Esophagus muscularis mucosa (tissue), 4 donors: ENCODE results near the gene ZNRF2. TPM values are rescaled to one million over a fixed set of nuclear protein-coding genes. Genes with fewer than 3 reads are reported as not detected.

ENCODE experiments used
- DNase-seq: peaks from one replicate; pipeline ENCODE4 v3.0.0-alpha.2; 2017; ENCODE audit errors: extremely low spot score
- H3K27ac ChIP-seq, 4 donors: fragments of 200-600 bp; sonication (generic); replicated peaks in 1 of 4; 1 replicate in 3 of 4; 2 replicates in 1 of 4; pipeline ENCODE4 v1.5.1; 2016 to 2019; ENCODE audit warnings: mild to moderate bottlenecking in 1 of 4
- H3K27me3 ChIP-seq, 4 donors: fragments of 200-600 bp; sonication (generic); one replicate each; pipeline versions ENCODE4 v1.5.1 to v1.6.0; 2016 to 2019
- H3K36me3 ChIP-seq, 4 donors: fragments of 200-600 bp; sonication (generic); one replicate each; pipeline ENCODE4 v1.5.1; 2016 to 2019
- H3K4me1 ChIP-seq, 4 donors: fragments of 200-600 bp; sonication (generic); one replicate each; pipeline ENCODE4 v1.5.1; 2016 to 2019
- H3K4me3 ChIP-seq, 4 donors: fragments of 200-600 bp; sonication (generic); 1 replicate in 2 of 4; 2 replicates in 2 of 4; pipeline ENCODE4 v1.5.1; 2016 to 2019; ENCODE audit warnings: mild to moderate bottlenecking in 4 of 4, moderate library complexity in 1 of 4
- H3K9me3 ChIP-seq, 4 donors: fragments of 200-600 bp; sonication (generic); 1 replicate in 3 of 4; 2 replicates in 1 of 4; pipeline ENCODE4 v1.5.1; 2016 to 2019
- CTCF ChIP-seq, 3 experiments: fragments of 200-600 bp in 2 of 3; fragments of 450-650 bp in 1 of 3; sonication (generic) in 2 of 3; IDR thresholded peaks; one replicate each; pipeline ENCODE4 v1.5.1; 2017 to 2019; ENCODE audit warnings: antibody characterized with exemption in 3 of 3, mild to moderate bottlenecking in 2 of 3, moderate library complexity in 1 of 3
- EP300 ChIP-seq: sonication (generic); formaldehyde crosslinking; IDR thresholded peaks from one replicate; pipeline ENCODE4 v1.6.1; 2017; ENCODE audit warnings: antibody characterized with exemption
- POLR2A ChIP-seq: fragments of 450-650 bp; IDR thresholded peaks from one replicate; pipeline ENCODE4 v1.6.1; 2017; ENCODE audit warnings: antibody characterized with exemption, moderate library complexity, mild to moderate bottlenecking, low read depth
- POLR2AphosphoS5 ChIP-seq, 2 donors: sonication (generic); formaldehyde crosslinking; IDR thresholded peaks; one replicate each; pipeline ENCODE4 v1.6.1; 2017; ENCODE audit warnings: antibody characterized with exemption in 2 of 2
- WGBS: methylation state at CpG from one replicate; pipeline ENCODE4 v1.1.5; 2018; 5-methylcytosine and 5-hydroxymethylcytosine counted together
- intact Hi-C: fragments of 100-400 bp; cut with DNase I; formaldehyde crosslinking; loops from one replicate; pipeline ENCODE4 v1.15.1; 2023
- total RNA-seq, 4 donors: library from RNA; depleted of rRNA; stranded (reverse); fragments of >200 nt; gene quantifications; one replicate each; pipeline versions ENCODE4 v1.1.0 to v1.2.1, GENCODE V29; 2016

The ZNRF2 gene
- total RNA-seq, result 10 to 100 TPM; 16.9 to 23.5 (median 20.2) TPM

DNA sequence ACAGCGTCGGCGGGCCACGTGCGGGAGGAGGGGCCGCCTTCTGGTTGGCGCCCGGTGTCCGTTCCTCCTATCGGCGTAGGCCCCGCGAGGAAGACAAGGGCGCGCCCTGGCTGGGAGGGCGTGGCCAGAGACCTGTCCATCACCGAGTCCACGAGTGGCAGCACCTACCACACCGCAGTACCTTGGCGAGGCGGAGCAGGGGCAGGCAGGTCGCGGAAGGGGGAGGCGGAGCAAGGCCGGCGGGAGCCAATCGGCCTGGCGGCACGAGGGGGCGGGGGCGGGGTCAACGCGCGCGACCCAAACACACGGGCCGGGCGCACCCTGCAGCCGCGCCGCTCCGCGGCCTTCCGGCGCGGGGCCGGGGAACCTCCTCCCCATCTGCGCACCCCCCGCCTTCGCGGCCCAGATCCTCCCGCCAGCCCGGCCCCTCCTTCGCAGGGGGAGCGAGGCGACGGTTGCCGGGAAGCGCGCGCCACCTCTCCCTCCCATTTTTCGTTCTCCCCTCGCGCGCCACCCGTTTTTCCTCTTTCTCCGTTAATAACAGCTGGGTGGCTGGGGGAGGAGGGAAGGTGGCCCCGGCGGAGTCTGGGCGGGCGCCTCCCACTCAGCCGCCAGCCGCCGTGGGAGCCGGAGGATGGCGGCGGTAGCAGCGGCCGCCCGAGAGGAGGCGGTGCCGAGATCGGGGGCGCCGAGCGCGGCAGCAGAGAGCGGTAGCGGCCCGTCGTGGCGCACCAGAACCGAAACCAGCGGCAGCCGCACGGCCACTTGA lies at the start of gene ZNRF2:
ZNRF2 (plus strand) TSS at position 300 of the 769 bp plus-strand sequence. CDS start 761 bp downstream, outside the sequence.
- intact Hi-C loops, result loop anchor here (10.0 kb wide), 1 partner anchor 190 kb away; the partner anchor contains the start of gene NOD1
- no peaks in the 10 kb centered on the region for H3K9me3 ChIP-seq
- DNase-seq, result peak; percentile 100
- peaks cover 20 to 40% (median 36%) of the 10 kb centered on the region in 4 donors for H3K4me1 ChIP-seq
- H3K36me3 ChIP-seq, result no peaks in the 10 kb centered on the region
- H3K27me3 ChIP-seq, result no peaks in the 10 kb centered on the region
- WGBS, result 0% methylated on average over 51 of the region's 96 CpGs
- TF ChIP-seq POLR2A (peak; percentile 68), CTCF (IDR thresholded peaks at IDR 0.05) (peak; percentile 44 to 63 (median 50)), POLR2AphosphoS5 (IDR thresholded peaks at IDR 0.05) (peak; percentile 82 to 88), EP300 (no peak)
- peak within 1 kb of the TSS; percentile 78 to 91 (median 84) for H3K4me3 ChIP-seq
- H3K27ac ChIP-seq, result peak within 1 kb of the TSS; percentile 96 to 100 (median 99)

GRCh38 chr7:30237271-30237695 lies 47.1 kb upstream of the ZNRF2 start:
- no peak for TF ChIP-seq POLR2A
- TF ChIP-seq POLR2AphosphoS5 (IDR thresholded peaks at IDR 0.05), result no peak
- Histone ChIP-seq H3K36me3 (no peaks in the 10 kb centered on the region), H3K27ac (no peak overlapping the region), H3K27me3 (no peaks in the 10 kb centered on the region), H3K9me3 (no peaks in the 10 kb centered on the region), H3K4me1 (peaks cover 17 to 22% (median 20%) of the 10 kb centered on the region in 4 donors), H3K4me3 (no peak overlapping the region)
- intact Hi-C loops, result no loop called here
- no peak for DNase-seq
- WGBS, result 80% methylated on average over 1 of the region's 1 CpG

DNA sequence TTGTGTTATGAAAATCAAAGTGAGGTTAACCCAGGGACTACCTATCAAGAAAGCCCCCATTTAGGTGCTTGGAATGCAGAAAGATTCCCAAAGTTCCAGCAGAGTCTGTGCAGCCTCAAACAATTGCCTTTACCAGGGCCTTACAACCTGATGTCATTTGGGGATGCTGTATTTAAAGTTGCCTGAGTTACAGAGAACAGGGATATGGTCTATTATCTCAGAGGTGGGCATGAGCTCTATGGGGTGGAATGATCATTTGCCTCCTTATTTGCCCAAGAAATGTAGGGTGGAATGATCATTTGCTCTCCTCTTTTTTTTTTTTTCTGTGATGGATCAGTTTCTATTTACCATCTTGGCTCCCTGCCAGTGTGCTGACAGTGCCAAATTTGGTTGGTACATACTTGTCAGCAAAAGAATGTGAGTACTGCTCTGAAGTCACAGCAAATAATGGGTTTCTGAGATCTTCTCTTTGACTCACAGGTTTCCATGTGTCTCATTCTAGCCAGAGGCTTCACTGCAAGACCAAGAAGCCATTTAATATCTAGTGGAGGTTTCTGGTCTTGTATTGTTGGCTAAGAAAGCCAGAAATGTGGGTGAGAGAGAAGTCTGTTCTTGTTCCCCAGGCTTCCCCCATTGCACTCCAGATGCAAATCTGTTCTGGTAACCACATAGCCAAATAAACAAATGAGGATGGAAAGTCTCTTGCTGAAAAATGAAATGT lies 45.5 kb upstream of the ZNRF2 start:
- Histone ChIP-seq H3K4me3 (no peak overlapping the region), H3K36me3 (no peaks in the 10 kb centered on the region), H3K9me3 (no peaks in the 10 kb centered on the region), H3K4me1 (peaks cover 17 to 22% (median 20%) of the 10 kb centered on the region in 4 donors), H3K27me3 (no peaks in the 10 kb centered on the region), H3K27ac (peak overlapping the region; percentile 21 to 54 (median 38))
- no peak for TF ChIP-seq CTCF (IDR thresholded peaks at IDR 0.05)
- TF ChIP-seq POLR2AphosphoS5 (IDR thresholded peaks at IDR 0.05), result peak in 1 of 2 donors; percentile 32
- DNase-seq, result peak; percentile 91
- intact Hi-C loops, result no loop called here

GRCh38 chr7:30240106-30240800 lies 44.1 kb upstream of the ZNRF2 start:
- DNase-seq, result peak; percentile 42
- no peak for TF ChIP-seq POLR2AphosphoS5 (IDR thresholded peaks at IDR 0.05)
- no peak for TF ChIP-seq POLR2A
- TF ChIP-seq CTCF (IDR thresholded peaks at IDR 0.05), result no peak
- TF ChIP-seq EP300, result no peak
- no peak overlapping the region for H3K27ac ChIP-seq
- H3K4me1 ChIP-seq, result peaks cover 17 to 22% (median 20%) of the 10 kb centered on the region in 4 donors
- no peak overlapping the region for H3K4me3 ChIP-seq
- H3K36me3 ChIP-seq, result no peaks in the 10 kb centered on the region
- 76% methylated on average over 6 of the region's 6 CpGs for WGBS
- H3K27me3 ChIP-seq, result no peaks in the 10 kb centered on the region
- H3K9me3 ChIP-seq, result no peaks in the 10 kb centered on the region
- intact Hi-C loops, result no loop called here

- H3K27ac ChIP-seq, result no peak overlapping the region
- TF ChIP-seq CTCF (IDR thresholded peaks at IDR 0.05) (no peak), POLR2A (no peak), POLR2AphosphoS5 (IDR thresholded peaks at IDR 0.05) (no peak), EP300 (no peak)
- no peak overlapping the region for H3K4me3 ChIP-seq
- 100% methylated on average over 2 of the region's 2 CpGs for WGBS
- H3K4me1 ChIP-seq, result peaks cover 17 to 27% (median 20%) of the 10 kb centered on the region in 4 donors
- H3K27me3 ChIP-seq, result no peaks in the 10 kb centered on the region
- no peak for DNase-seq
- intact Hi-C loops, result no loop called here
- no peaks in the 10 kb centered on the region for H3K9me3 ChIP-seq
- H3K36me3 ChIP-seq, result no peaks in the 10 kb centered on the region
Observed at GRCh38 chr7:30241767-30242166, 42.6 kb upstream of the ZNRF2 start.
